ENCODE measurements around the gene SLC6A15.
A peak's percentile ranks its signal among the peaks of the same experiment; 100 is the strongest.

Gene SLC6A15

GRCh38 chr12:84874125-84874824 lies 38.3 kb downstream of the SLC6A15 start:
- DNase-seq: peak; percentile 7 to 57

DNA sequence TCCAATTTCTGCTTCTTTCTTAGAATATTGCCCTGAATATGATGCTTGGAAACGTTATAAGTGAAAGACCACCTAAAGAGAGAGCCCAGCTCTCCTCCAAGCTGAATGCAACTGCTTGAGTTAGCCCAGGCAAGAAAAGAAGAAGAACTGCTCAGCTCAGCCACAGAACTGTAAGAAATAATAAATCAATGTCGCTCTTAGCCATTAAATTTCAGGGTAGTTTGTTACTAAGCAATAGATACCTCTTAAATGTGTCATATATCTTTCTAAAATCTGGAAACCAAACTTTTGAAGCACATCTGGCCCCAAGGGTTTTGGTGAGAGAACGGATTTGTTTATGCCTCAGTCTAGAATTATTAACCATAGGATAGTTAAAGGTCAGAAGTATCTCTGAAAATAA lies 50.4 kb downstream of the SLC6A15 start:
- DNase-seq: no peak

DNA sequence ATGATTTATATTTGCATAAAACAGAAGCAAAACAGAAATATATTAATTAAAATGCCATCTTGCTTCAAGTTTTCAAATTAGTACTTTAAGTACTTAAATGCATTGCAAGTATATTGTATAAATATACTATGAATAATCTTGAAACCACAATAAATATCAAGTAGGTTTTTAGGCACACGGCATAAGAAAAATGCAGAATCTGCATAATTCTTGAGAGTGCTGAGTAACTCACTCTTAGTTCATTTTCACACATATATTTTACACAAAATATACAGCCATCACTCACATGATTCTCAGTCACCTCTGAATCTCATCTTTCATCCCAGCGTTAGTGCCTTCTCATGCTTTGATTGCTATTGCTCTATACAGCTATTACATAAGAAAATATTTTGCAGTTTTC lies 51.9 kb downstream of the SLC6A15 start:
- no peak for DNase-seq

DNA sequence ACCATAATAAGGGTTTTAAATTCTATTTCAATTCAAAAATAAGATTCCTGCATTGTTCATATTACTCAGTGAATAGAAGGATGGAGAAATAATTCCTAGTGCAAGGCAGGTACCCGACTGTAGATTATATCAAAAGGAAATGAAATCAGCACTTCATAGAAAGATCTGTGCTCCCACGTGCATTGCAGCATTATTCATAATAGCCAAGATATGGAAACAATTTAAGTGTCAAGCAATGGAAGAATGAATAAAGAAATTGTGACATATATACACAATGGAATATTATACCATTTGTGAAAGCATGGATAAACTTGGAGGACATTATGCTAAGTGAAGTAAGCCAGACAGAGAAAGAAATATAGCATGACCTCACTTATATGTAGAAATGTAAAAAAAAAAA lies 53.8 kb downstream of the SLC6A15 start:
- no peak for DNase-seq

DNA sequence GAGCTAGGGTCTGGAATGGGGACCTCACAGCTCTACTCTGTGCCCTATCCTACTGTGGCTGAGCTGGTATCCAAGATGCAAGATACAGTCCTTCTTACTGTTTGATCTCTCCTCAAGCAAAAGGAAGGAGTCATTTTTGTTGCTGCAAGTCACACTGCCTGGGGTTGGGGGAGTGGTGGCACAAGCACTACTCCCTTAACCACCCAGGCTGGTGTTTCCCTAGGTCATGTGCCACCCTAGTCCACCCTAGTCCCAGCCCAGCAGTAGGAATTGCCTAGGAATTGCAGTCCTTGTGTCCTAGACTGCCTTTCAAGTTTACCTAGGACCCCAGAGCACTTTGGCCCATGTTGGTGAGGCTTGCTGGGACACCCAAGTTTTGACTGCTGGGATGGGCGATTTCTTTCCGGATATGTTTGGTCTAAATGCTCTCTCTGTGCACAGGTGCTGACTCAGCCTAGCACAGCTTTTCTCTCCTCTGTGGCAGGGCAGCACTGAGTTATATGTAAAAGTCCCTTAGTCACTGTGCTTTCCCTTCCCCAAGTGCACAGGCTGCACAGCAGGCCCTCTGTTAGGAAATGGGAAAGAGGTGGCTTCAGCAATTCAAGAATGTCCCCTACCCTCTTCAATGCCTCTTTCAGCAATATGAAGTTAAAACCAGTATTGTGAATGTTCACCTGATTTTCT lies 54.9 kb downstream of the SLC6A15 start:
- DNase-seq: no peak

DNA sequence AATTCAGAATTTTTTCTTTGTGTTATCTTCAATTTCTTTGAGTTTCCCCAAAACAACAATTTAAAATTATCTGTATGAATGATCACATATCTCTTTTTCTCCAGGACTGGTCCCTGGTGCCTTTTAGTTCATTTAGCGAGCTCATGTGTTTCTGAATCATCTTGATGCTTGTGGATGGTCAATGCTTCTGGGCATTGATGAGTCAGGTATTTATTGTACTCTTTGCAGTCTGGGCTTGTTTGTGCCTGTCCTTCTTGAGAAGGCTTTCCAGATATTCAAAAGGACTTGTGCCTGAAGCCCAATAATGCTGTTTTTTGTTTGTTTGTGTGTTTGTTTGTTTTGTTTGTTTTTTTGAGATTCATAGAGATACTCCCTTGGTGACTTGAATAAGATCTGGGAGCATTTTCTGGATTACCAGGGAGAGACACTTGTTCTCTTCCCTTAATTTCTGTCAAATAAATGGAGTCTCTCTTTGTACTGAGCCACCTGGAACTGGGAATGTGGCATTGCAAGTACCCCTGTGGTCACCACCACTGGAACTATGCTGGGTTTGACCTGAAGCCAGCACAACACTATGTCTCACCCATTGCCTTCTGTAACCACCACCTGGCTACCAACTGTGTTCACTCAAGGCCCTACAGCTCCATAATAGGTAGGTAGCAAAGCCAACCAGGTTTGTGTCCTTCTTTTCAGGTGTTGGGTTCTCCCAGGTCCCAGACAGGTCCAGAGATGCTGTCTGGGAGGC lies 56.3 kb downstream of the SLC6A15 start:
- DNase-seq: no peak

DNA sequence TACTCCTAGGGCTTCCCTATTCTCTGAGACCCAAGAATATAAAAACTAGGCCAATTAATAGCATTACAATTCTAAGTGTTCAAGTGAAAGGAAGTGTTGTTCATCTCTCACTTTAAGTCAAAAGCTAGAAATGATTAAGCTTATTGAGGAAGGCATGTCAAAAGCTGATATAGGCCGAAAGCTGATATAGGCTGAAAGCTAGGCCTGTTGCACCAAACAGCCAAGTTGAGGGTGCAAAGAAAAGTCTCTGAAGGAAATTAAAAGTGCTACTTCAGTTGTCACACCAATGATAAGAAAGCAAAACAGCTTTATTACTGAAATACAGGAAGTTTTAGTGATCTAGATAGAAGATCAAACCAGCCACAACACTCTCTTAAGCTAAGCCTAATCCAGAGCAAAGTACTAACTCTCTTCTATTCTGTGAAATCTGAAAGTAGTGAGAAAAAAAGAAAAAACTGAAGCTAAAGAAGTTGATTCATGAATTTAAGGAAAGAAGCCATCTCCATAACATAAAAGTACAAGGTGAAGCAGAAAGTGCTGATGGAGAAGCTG lies 68.9 kb downstream of the SLC6A15 start:
- no peak for DNase-seq

DNA sequence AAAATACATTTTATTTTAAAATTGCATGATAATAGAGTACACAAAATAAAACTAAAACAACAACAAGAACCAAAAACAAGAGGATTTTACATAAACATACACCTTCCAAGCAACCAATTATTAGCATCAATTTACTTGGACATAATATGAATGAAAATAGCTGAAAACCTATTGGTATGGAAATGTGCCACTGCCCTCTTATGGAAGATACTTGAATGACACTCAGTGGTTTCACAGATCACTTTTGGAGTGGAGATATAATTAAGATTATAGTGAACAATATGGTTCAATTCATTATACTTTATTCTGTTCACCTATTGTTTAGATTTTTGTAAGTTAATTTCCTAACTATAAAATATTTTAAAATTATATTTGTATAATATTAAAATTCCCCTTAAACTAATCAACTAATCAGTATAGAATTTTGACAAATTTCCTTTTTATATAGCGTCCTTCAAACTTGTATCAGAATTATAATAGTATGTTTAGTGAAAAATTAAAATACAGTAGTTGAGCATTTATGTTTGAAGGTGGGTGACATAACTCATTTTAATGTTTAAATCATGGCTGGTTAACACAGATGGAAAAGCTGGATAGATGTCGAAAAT lies 70.1 kb downstream of the SLC6A15 start:
- peak; percentile 16 to 29 for DNase-seq

GRCh38 chr12:84841591-84841990 lies 71.0 kb downstream of the SLC6A15 start:
- DNase-seq: no peak

DNA sequence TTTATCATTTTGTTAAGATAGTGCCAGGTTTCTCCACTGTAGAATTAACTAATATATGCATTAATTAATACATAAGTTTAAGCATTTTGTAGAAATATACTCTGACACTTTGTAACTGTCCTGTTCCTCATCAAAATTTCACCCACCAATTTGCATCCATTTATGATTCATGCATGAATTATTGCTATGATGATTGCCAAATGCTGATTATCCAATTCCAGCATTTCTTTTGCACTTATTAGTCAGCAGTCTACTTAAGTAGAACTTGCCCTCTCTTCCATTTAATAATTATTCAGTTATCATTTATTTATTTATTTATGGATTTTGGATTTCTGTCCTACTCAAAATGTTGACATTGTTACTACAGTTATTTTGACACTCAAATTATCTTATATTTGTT lies 72.2 kb downstream of the SLC6A15 start:
- DNase-seq: no peak

DNA sequence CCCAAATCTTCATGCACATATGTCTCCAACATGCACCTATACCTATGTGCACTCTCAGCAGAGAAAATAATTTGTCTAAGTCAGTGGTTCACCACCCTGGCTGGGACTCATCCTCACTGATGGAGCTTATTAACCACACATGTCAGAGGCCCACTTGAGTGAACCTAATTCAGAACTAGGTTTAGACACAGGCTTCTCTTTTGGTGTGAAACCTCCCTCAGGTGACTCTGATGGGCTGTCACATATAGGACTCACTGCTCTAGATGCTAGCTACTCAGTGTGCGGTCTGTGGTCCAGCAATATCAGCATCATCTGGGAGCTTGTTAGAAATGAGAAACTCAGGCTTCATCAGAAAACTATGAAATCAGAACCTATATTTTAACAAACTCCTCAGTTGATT lies 85.7 kb downstream of the SLC6A15 start:
- no peak for DNase-seq

- no peak for DNase-seq
Measured at GRCh38 chr12:84825149-84825548, 87.5 kb downstream of the SLC6A15 start.

GRCh38 chr12:84822525-84822924 lies 90.1 kb downstream of the SLC6A15 start:
- no peak for DNase-seq

DNA sequence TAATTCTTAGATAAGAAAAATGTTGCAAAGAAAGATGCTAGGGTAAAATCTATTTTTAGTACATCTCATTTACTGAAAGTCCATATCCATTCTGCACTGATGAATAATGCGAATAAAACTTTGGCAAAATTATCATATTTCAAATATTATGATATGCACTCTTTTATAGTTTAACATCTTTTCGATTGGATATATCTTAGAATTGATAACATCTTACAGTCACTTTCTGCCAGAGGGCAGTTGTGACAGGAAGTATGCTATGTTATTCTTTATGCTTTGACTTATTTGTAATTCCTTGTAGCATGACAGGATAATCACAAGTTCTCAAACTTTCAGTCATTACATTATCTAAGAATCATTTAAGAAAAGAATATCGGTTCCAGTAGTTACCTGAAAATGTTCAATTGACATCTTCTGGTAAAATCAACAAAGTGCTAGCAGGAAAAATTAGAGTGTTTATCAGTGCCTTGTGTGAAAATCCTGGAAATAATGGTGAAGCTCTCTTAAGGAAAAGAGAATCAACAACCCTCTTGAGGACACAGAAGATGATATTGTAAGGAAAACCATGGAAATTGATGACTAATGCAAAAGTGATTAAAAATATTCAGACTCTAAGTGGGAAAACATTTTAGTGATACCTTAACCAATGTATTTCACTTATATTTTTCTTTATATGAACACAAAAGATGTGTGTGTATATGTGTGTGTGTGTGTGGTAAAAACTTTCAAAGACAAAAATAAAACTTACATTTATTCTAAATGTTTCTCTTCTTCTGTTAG lies 95.5 kb downstream of the SLC6A15 start:
- no peak for DNase-seq

DNA sequence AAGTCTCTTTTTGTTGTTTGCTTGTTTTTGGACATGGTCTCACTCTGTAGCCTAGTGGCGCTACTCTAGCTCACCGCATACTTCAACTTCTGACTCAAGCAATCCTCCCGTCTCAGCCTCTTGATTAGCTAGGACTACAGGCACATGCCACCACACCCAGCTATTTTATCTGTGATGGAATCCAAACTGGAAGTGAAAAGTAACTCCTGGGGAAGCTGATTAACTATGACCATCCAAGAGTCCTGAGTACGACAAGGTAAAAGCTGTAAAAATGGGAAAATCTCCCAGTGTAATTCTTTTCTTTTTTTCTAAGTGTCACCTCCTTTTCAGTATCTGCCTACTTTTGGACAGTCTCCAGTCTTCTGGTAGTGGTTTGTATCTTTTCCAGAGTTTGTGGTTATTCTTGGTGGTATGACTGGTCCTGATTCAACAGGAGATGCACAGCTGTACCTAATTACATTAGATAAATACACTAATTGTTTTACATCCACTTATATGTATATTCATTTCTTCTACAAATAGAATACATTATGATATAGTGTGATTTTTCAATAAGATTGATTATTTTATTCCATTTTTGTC lies 97.8 kb downstream of the SLC6A15 start:
- DNase-seq: no peak

- no peak for DNase-seq
Measured at GRCh38 chr12:84813780-84814663, 98.6 kb downstream of the SLC6A15 start.

GRCh38 chr12:84811291-84811690 lies 101.3 kb downstream of the SLC6A15 start:
- no peak for DNase-seq

DNA sequence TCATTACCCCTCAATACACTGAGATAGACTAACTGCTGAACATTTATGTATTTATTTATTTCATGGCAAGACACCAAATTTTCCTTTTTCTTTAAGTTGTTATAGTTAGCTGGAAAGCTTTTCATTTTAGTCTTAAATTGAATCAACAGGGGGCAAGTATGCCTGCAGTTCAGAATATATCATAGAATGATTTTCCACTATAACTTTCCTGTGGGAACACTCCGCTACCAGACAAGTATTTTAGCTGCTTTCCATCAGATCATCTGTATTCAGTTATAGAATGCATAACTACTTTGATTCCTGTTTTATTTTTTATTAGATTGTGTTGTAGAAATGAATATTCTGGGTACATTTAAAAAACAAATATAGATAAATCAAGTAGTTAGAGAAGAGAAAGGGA lies 102.0 kb downstream of the SLC6A15 start:
- DNase-seq: no peak

Data from NCI-H1930 (cell line).